ENCODE data around the gene BOC. TPM values are rescaled to one million over a fixed set of nuclear protein-coding genes. Genes with fewer than 3 reads are reported as not detected.

BOC gene
- total RNA-seq, 1 donor from 2014 or later, result 0.50 TPM

DNA sequence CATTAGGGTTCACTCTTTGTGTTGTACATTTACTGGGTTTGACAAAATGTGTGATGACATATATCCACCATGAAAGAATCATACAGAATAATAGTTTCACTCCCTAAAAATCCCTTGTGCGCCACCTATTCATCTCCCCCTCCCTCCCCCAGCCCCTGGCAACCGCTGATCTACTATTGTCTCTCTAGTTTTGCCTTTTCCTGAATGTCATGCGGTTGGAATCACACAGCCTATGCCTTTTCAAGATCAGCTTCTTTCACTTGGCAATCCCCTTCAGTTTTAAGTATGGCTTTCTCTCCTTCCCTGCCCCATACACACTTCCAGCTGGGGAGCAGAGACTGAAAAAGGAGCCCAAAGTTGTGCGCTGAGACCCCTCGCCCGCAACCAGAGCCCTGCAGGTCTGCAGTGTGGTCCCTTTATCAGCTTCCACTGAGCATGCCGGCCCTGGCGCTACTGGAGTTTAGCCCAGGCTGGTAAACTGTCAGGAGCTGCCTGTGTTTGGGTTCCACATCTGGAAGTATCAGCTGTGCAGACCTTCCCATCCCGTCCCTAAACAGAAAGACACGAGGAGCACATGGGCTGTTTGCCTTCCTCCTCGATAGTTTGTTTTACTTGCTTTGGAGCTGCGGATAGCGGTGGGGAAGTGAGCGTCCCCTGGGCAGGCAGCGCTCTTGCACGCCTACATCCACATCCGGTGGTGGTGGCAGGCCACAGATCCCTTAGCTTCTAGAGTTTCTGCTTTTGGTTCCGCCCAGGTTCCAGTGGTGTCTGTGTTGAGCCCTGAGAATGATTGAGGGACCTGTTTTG, 12.3 kb downstream of the BOC start:
- ATAC-seq (peak; percentile 23), DNase-seq (ENCODE audit: low spot score) (no peak)

DNA sequence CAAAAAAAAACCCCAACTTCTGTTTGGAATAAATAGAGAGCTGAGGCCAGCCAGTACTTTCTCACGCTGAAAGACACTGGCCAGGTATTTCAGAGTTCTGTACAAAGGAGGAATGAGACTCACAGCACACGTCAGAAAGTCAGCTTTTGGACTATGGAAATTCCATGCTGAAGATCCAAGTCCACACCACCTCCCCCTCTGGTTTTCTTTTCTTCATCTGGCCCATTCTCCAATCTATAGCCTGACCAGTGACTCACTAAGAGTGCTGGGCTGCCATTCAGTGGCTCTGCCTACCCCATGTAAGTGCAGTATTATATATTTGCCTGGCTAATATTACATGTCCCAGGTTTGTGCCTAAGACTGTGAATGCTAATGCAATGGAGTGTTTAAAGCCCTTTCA, 13.9 kb downstream of the BOC start:
- ATAC-seq, result no peak

DNA sequence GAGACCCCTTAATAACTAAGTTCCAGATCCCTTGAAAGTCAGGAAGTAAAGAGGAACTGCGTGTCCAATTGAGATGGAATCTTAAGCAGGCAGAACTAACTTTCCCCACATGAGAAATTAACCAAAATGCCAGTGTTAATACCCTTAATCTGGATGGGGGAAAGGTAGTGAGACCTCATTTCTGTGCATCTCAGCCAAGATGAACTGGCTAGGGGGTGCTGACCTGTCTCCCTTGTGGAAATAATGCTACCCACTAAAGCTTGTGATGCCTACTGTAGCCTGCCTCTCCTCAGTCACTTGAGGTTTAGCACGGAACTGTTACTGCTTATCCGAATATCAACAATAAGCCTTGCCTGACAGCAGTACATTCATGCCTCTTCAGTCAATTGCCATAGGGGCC, 15.1 kb downstream of the BOC start:
- DNase-seq (ENCODE audit: low spot score) (no peak), ATAC-seq (no peak)

More for the DNA sequence above, 13.9 kb downstream of the BOC start:
- no peak for DNase-seq (ENCODE audit: low spot score)

DNA sequence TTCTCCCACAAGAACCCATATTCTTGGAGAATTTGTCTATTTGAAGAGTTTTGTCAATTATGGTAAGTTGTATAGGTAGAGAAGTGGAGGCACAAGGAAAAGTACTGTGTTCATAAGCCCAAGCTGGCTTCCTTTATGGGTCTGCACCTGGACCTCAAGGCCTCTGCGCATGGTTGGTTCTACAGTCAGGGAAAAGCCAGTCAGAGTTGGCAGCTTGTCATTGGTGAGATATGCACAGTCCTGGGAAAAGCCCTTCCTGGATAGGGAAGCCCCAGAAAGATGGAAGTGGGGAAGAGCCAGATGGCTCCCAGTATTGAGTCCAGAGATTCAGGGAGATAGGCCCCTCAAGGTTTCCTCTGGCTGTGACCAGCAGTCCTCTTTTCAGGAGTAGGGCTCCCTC, 15.8 kb downstream of the BOC start:
- no peak for ATAC-seq
- no peak for DNase-seq (ENCODE audit: low spot score)

DNA sequence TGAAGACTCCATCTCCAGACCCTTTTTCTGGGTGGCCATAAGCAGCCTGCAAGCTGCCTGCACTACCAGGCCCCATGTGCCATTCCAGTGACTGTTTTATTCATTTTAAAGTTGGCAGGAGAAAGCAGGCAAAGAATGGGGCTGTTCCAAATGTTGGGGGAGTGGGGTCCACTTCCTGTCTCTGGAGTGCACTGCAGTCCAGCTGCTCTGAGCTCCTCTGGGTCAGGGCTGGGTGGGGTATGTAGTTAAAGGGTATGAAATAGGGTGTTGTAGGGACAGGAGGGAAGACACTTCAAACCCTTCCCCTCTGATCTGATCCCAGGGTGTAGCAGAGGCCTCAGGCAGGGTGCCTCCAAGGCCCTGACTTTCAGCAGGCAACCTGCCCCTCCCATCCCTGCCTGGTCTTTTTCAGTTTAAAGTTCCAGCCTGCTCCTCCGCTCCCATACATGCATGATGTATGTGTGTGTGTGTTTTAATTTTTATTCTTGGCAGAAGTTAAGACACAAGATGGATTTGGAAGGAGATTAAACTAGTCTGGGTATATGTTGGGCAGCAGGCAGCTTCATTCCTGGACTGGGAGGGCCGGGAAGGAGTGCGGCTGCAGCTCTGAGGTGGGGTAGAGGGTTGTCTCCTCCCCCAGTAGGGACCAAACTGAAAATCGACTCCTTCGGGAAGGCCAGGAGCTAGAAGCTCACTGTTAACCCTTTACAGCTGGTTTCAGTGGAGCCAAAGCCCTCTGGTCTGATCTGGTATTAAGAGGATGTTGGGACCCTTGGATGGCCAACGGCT, 17.3 kb downstream of the BOC start:
- ATAC-seq, result no peak
- no peak for DNase-seq (ENCODE audit: low spot score)

DNA sequence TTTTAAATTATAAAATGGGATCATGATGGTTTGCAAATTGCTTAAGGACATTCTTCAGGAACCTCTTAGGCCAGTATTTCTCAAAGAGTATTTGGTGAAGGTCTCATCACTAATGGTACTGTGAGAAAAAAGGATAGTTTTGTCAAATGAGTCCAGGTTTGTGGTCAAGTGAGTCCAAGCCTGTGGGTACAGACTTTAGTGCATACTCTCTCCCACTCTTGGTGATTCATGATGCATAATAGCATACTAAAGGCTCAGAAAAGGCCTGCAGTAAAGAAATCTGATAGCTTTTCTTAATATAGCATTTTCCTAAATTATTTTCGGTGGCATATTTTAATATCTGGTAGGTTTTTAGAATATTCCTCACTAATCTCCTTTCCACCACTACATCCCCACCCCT, 20.0 kb downstream of the BOC start:
- ATAC-seq, result no peak
- DNase-seq (ENCODE audit: low spot score), result no peak

DNA sequence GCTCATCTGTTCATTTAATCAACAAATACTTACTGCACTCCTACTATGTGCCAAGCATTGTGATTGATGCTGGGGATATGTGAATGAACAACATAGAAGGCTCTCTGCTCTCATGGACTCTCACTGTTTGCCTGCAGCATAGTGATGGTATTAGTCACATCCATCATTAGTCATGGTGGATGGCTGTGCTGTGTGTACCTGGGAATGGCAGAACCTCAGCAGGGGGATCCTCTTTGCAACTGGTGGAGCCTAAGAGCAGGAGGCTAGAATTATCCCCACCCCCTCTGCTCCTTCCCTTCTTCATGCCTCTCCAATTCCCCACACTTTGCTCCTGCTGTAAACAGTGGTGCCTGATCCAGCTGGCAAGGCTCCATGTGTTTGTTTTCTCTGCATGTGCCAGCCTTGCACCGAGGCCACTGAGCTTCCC, 20.5 kb downstream of the BOC start:
- peak; percentile 47 for ATAC-seq
- DNase-seq (ENCODE audit: low spot score), result no peak

DNA sequence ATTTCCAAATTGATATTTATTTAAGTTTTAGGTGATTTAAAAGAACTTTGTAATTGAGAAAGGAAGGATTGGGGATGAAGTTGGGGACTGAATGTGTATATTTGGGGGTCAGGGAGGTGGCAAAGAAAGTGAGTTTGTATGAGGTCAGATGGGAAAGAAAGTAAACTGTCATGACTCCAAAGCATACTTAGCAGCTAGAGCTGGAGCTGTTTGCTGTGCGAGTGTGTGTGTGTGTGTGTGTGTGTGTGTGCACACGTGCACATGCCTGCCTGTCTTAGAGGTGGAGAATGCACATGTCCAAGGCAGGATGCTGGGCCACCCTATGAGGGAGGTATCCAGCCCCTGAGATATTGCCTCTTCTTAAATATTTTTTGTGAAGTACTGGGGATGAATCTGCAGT, 21.0 kb downstream of the BOC start:
- no peak for ATAC-seq
- DNase-seq (ENCODE audit: low spot score), result no peak

DNA sequence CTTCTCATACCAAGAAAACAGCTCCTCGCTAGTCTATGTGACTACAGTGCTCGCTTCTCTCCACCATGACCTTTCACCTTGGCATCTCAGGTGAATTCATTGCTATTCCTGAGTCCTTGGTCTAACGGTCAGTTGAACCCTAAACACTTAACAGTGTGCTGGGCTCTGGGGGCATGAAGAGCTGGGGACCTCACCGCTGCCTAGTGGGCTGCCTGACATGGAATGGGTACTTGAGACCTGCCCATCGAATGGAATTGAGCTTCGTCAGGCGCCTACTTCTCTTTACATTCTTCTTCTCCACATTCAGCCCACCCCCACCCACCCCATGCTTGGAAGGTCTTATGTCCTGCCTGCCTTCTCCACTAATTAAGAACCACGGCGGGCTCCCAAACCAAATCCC, 22.1 kb downstream of the BOC start:
- no peak for ATAC-seq
- DNase-seq (ENCODE audit: low spot score), result no peak

DNA sequence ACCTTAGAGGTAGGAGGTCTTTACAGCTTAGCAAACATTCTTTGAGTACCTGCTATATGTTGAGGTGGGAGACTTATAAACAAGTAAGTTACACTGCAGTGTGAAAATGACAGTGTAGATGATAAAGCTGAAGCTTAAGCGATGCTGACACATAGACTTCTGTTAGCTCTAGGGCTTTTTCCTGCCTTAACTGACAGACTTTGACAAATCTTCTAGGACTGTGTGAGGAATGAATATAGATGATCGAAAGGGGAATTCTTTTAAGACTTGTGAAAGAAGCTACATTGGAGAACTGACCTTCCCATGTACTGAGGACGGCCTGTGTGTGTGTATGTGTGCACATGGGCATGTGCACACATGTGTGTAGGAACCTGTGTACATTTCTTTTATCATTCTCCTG, 22.7 kb downstream of the BOC start:
- ATAC-seq (no peak), DNase-seq (ENCODE audit: low spot score) (no peak)

DNA sequence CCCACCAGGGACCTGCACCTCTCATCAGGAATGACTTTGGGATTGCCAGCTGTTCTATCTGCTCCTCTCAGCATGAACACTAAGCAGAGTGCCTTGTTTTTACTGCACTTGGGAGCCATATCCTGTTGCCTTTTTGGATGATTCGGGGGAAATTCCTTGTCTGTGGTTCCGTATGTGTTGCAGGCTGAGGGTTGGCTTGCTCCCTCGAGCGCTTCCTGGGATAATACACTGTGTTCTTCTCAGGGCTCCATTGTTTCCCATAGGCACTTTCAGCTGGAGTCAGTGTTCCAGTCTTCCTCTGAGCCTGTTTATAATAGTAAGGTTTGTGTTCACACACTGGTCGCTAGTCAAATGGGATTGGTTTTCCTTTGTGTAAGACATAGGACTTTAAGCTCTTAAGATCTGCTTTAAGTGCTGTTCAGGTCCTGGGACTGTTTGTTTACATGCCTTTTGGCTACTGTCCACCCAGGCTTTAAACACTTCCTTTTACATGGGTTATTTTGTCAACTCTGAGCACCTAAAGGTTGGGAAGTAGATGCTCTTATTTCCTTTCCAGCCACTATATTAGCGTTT, 23.4 kb downstream of the BOC start:
- DNase-seq (ENCODE audit: low spot score) (no peak), ATAC-seq (no peak)

DNA sequence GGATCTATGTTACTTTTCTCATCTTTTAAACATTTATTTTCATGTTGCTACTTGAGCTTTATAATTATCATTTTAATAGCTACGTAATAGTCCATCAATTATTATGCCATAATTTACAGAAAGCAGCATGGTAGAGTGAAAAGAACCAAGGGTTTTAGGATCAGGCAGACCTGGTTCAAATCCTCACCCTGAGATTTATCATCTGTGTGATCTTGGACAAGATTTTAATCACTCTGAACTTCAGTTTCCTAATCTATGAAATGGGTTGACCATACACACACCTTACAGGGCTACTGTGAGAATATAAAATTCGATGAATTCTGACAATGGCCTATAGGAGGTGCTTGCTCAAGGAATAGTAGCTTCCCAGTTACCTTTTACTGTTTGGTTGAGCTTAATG, 27.1 kb downstream of the BOC start:
- ATAC-seq (no peak), DNase-seq (ENCODE audit: low spot score) (no peak)

DNA sequence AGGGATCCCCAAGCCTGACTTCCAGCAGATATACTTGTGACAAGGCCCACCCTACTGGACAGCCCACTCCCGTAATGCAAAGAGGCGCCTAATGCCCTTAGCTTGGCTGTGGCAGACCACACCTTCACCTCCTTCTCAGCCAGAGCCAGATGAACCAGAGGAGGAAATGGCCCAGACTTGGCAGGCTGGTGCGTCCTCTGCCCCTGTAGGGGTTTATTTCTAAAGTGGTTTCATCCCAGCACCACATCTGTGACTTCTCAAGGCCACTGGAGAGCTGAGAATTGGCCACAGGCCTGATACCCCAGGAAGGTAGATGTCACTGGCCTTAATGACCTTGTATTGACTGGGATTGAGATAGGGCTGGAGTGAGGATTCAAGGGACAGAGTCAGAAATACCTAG, 29.5 kb downstream of the BOC start:
- no peak for DNase-seq (ENCODE audit: low spot score)
- ATAC-seq, result no peak

DNA sequence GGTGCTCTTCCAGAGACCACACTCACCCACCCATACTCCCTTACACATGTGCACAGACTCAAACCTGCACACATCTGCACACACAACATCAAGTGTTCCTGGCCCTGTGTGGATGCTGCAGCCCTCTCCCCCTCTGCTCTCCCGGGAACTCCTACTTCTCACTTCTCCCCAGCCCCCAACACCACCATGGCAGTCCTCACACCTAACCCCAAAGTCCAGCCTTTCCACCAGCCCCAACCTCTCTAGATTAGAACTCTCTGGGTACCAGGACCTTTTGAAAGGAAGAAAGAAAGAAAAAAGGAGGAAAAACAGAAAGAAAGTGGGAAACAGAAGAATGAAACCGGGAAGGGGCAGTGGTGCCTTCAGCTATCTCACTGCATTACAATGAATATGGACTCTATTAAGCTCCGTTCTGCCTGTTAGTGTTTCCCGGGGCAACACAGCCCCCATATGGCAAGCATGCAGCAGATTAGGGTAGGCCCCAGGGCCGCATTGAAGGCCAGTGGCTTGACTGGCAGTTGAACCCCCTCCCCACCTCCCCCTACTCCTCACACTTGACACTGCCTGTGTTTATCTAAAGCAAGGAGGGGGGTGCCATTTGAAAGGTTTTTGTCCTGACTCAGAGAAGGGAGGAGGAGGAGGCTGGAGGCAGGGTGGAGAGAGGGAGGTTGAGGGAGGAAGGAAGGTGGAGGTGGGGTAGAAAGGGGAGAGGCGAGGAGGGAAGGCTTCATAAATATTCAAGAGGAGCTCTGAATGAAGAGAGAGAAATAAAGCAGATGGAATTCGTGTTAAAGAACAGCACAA, 30.1 kb downstream of the BOC start:
- ATAC-seq (no peak), DNase-seq (ENCODE audit: low spot score) (no peak)

DNA sequence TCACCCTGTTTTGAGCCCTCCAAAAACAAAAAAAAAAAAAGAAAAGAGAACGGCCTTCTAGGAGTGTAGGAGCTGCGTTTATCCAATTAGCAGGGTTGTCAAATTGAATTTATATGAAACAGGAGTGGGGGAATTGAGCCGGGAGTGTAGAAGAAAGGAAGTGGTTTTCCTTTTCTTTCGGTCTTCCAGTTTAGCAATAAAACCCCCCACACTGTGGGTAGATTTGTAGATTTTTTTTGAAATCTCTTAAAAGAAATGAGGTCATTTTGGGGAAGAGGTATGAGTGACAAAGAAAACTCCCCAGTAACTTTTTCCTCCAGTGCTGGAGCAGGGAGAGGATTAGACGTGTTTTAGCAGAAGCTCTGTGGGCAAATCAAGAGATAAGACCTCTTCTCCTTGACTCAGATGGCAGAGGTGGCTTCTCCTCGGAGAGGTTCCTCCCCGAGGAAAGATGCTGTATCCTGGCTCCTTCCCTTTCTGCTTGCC, 30.8 kb downstream of the BOC start:
- DNase-seq (ENCODE audit: low spot score) (no peak), ATAC-seq (no peak)

DNA sequence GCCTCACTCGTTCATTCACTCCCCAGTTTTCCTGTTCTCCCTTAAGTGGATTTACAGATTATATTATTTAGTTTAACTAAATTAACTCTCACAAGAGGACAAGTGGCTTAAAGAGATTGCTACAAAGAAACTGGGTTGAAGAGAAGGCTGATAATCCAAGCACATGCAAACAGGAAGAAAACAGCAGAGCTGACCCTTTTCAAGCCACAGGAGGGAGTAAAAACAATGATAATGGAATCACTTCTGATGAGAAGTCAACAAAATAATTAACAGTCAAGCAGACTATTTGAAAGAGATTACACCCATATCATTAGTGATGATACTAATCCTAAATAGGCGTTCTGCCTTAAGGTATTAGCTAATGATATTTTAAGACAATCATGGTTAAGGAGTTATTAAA, 31.7 kb downstream of the BOC start:
- DNase-seq (ENCODE audit: low spot score) (no peak), ATAC-seq (no peak)

DNA sequence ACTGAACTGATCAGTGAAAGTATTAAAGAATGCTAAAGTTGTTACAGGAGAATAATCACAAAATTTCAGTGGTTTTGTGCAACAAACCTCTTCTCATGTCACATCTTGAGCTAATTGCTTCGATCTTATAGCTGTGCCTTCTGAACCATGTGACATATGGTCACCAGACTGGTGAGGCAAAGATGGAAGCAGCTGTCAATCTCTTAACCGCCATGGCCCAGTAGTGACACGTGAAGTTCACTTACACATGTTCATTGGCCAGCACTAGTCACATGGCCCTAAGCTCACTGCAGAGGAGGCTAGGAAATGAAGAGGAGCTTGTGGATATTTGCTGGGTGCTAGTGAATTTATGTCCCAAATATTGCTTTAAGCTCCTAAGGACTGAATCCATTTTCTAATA, 32.5 kb downstream of the BOC start:
- DNase-seq (ENCODE audit: low spot score) (no peak), ATAC-seq (no peak)

DNA sequence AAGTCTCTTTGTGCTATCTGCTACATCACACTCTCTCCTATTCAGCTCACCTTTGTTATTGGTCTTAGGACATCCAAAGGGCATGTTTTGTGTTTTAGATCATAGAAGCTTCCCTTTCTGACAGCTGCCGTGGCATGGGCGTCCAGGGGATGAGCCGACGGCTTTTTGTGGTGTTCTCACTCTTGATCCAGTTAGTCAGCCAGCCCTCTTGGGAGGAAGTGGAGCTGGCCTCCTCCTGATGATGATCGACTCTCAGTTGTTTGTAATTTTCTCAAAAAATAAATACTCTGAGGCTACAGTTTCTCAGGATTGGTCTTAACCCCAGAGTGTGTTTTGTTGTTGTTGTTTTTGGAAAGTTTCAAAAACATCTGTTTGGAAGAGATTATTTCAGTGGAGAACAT, 34.4 kb downstream of the BOC start:
- no peak for DNase-seq (ENCODE audit: low spot score)
- no peak for ATAC-seq

DNA sequence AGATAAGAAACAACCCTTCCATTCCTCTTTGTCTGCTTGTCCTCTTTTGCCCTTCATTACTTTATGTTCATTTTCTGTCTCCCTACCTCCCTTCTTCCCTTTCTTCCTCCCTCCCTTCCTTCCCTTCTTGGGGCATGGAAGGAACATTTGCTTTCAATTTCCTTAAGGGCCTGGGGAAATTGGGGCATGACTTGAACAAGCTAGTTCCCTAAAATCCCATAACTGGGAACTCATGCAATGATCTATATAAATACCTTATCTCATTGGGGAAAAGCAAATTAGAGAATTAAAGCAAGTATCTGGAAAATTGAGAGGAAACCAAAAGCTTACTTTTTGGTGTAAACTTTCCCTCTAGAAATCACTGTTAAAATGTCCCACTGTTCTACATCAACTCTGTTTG, 35.7 kb downstream of the BOC start:
- ATAC-seq (no peak), DNase-seq (ENCODE audit: low spot score) (no peak)

DNA sequence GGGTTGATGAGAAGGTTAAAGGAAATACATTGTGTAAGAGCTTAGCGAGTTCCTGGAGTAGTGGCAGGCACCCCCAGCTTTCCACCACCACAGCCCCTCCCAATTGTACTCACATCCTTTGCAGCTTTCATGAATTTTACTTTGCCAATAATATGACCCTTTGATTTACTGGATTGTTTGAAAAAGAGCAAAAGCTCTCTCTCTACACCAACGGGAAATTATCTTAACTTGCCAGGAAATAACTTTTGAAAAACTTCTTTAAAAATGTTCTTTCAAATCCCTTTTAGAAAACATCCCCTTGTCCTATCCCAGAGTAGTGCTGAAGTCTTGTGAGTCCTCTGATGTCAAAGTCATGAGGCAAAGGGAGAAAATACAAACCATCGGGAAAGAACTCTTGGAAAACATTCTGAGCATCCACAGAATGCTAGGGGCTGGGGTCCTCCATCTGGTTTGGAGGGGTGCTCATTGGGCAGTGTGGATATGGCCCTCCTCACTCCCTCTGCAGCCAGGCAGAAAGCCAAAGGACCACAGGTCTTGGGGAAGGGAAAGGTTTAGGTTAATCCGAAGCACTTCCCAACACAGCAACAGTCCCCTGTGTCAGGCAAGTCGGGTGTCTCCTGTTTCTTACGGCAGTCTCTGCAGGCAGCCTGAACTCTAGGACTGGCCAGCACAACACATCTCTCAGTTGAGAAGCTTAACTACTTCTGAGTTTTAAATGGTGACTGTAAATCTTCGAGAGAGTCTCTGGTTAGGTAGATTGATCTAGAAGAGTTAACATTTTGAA, 36.5 kb downstream of the BOC start:
- no peak for DNase-seq (ENCODE audit: low spot score)
- no peak for ATAC-seq
